Measurements from ENCODE around the gene NBPF3.

NBPF3 gene

GRCh38 chr1:21489146-21489545, 49.2 kb downstream of the NBPF3 start:
- DNase-seq = no peak
- no peaks in the 10 kb centered on the region for H3K27me3 ChIP-seq (ENCODE audit: insufficient read depth, low read length, poor library complexity)
- H3K4me3 ChIP-seq (ENCODE audit: low read depth in 1 of 2, low read length in 2 of 2) = no peak overlapping the region
- H3K9ac ChIP-seq (ENCODE audit: low read depth, low read length) = no peak overlapping the region
- no peak for ATAC-seq (ENCODE audit: insufficient read depth, low read depth)
- no peak overlapping the region for H3K27ac ChIP-seq (ENCODE audit: low read length)
- H4K20me1 ChIP-seq (ENCODE audit: insufficient read depth, low read length) = no peaks in the 10 kb centered on the region
- no peaks in the 10 kb centered on the region for H3K79me2 ChIP-seq (ENCODE audit: insufficient read depth, low read length)
- H3K9me3 ChIP-seq (ENCODE audit: insufficient read depth, low read length, severe bottlenecking) = peaks cover 5% of the 10 kb centered on the region
- H3K36me3 ChIP-seq (ENCODE audit: insufficient read depth, low read length) = no peaks in the 10 kb centered on the region
- TF ChIP-seq EZH2 (IDR thresholded peaks at IDR 0.05; ENCODE audit: borderline replicate concordance, low read depth, low read length, severe bottlenecking) (no peak), CTCF (IDR thresholded peaks at IDR 0.05; ENCODE audit: borderline replicate concordance, extremely low read depth, low read length, poor library complexity, severe bottlenecking) (no peak)
- peaks cover 3% of the 10 kb centered on the region; the same call in 1 of the 2 replicates for H3K4me1 ChIP-seq (ENCODE audit: insufficient read depth, low read length)
- H2AFZ ChIP-seq (ENCODE audit: low read depth, low read length) = no peak overlapping the region
- no peak overlapping the region for H3K4me2 ChIP-seq (ENCODE audit: insufficient read depth, low read length)

- no peaks in the 10 kb centered on the region for H3K27me3 ChIP-seq (ENCODE audit: insufficient read depth, low read length, poor library complexity)
- no peak overlapping the region for H3K4me2 ChIP-seq (ENCODE audit: insufficient read depth, low read length)
- no peak overlapping the region for H3K9ac ChIP-seq (ENCODE audit: low read depth, low read length)
- TF ChIP-seq CTCF (IDR thresholded peaks at IDR 0.05; ENCODE audit: borderline replicate concordance, extremely low read depth, low read length, poor library complexity, severe bottlenecking) = peak; percentile 57
- no peak for TF ChIP-seq EZH2 (IDR thresholded peaks at IDR 0.05; ENCODE audit: borderline replicate concordance, low read depth, low read length, severe bottlenecking)
- no peak overlapping the region for H3K4me3 ChIP-seq (ENCODE audit: low read depth in 1 of 2, low read length in 2 of 2)
- ATAC-seq (ENCODE audit: insufficient read depth, low read depth) (no peak), DNase-seq (peak; percentile 21)
- peaks cover 5% of the 10 kb centered on the region for H3K9me3 ChIP-seq (ENCODE audit: insufficient read depth, low read length, severe bottlenecking)
- peaks cover 3% of the 10 kb centered on the region; the same call in 1 of the 2 replicates for H3K4me1 ChIP-seq (ENCODE audit: insufficient read depth, low read length)
- H4K20me1 ChIP-seq (ENCODE audit: insufficient read depth, low read length) = no peaks in the 10 kb centered on the region
- H3K36me3 ChIP-seq (ENCODE audit: insufficient read depth, low read length) = no peaks in the 10 kb centered on the region
- no peaks in the 10 kb centered on the region for H3K79me2 ChIP-seq (ENCODE audit: insufficient read depth, low read length)
- H2AFZ ChIP-seq (ENCODE audit: low read depth, low read length) = no peak overlapping the region
- H3K27ac ChIP-seq (ENCODE audit: low read length) = no peak overlapping the region
These were observed 51.0 kb downstream of the NBPF3 start for GRCh38 chr1:21490774-21491487.

- DNase-seq (no peak), ATAC-seq (ENCODE audit: insufficient read depth, low read depth) (no peak)
- no peak overlapping the region for H3K4me2 ChIP-seq (ENCODE audit: insufficient read depth, low read length)
- H3K27me3 ChIP-seq (ENCODE audit: insufficient read depth, low read length, poor library complexity) = peaks cover under 1% of the 10 kb centered on the region
- no peak overlapping the region for H3K4me3 ChIP-seq (ENCODE audit: low read depth in 1 of 2, low read length in 2 of 2)
- peaks cover 3% of the 10 kb centered on the region; the same call in 1 of the 2 replicates for H3K4me1 ChIP-seq (ENCODE audit: insufficient read depth, low read length)
- no peak overlapping the region for H2AFZ ChIP-seq (ENCODE audit: low read depth, low read length)
- peaks cover 5% of the 10 kb centered on the region for H3K9me3 ChIP-seq (ENCODE audit: insufficient read depth, low read length, severe bottlenecking)
- H3K36me3 ChIP-seq (ENCODE audit: insufficient read depth, low read length) = no peaks in the 10 kb centered on the region
- TF ChIP-seq EZH2 (IDR thresholded peaks at IDR 0.05; ENCODE audit: borderline replicate concordance, low read depth, low read length, severe bottlenecking) = no peak
- no peak for TF ChIP-seq CTCF (IDR thresholded peaks at IDR 0.05; ENCODE audit: borderline replicate concordance, extremely low read depth, low read length, poor library complexity, severe bottlenecking)
- no peaks in the 10 kb centered on the region for H4K20me1 ChIP-seq (ENCODE audit: insufficient read depth, low read length)
- H3K79me2 ChIP-seq (ENCODE audit: insufficient read depth, low read length) = no peaks in the 10 kb centered on the region
- H3K27ac ChIP-seq (ENCODE audit: low read length) = no peak overlapping the region
- no peak overlapping the region for H3K9ac ChIP-seq (ENCODE audit: low read depth, low read length)
These were observed 51.8 kb downstream of the NBPF3 start for GRCh38 chr1:21491488-21492355.
